ENCODE measurements around the gene MAPK9. TPM values are rescaled to one million over a fixed set of nuclear protein-coding genes. Genes with fewer than 3 reads are reported as not detected.

The MAPK9 gene
- total RNA-seq, 1 donor from 2014 or later = 23.2 TPM

DNA sequence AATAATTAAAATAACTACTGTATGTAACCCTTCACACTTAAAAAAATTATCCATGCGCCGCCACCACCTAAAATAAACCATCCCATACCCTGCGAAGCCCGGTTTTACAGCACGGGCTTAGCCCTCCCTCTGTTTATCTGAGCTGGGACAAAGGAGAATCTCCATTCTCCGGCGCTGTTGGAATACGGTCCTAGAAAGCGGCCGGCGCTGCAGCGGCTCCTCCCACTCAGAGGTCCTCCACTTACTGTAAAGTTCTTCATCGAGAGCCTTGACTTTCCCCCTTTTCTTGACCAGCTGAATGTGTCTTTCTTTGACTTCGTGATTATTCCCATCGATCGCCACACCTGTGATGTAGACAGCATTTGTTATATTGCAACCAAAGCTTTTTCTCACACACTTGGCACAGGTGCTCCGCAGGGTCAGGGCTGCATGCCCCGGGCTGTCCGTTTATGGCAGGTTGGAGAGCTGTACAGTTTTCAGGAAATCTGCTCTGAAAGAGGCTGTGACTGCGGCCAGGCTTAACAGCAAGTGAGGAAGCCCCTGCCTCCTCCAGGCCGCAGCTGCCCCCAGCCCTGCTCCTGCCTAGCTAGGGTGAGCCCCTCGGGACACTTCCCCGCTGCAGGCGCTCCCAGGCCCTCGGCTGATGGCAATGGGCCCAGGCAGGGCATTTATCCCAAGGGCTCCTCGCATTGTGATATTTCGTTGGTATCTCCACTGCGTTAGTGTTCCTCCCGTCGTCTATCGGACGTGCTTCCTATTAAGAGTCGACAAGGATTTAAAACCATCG is 44.5 kb upstream of the MAPK9 start:
- Histone ChIP-seq H3K4me3 (ENCODE audit: low read depth, low read length) (no peak overlapping the region), H3K27me3 (ENCODE audit: control insufficient read depth, insufficient read depth, low read length) (no peaks in the 10 kb centered on the region), H3K36me3 (ENCODE audit: control insufficient read depth, insufficient read depth, low read length) (no peaks in the 10 kb centered on the region)
- TF ChIP-seq, protein P1, sequence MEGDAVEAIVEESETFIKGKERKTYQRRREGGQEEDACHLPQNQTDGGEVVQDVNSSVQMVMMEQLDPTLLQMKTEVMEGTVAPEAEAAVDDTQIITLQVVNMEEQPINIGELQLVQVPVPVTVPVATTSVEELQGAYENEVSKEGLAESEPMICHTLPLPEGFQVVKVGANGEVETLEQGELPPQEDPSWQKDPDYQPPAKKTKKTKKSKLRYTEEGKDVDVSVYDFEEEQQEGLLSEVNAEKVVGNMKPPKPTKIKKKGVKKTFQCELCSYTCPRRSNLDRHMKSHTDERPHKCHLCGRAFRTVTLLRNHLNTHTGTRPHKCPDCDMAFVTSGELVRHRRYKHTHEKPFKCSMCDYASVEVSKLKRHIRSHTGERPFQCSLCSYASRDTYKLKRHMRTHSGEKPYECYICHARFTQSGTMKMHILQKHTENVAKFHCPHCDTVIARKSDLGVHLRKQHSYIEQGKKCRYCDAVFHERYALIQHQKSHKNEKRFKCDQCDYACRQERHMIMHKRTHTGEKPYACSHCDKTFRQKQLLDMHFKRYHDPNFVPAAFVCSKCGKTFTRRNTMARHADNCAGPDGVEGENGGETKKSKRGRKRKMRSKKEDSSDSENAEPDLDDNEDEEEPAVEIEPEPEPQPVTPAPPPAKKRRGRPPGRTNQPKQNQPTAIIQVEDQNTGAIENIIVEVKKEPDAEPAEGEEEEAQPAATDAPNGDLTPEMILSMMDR (IDR thresholded peaks at IDR 0.05; ENCODE audit: insufficient read depth, low read length, severe bottlenecking) = no peak
- FAIRE-seq = no peak
- DNase-seq (ENCODE audit: low read depth) = no peak

DNA sequence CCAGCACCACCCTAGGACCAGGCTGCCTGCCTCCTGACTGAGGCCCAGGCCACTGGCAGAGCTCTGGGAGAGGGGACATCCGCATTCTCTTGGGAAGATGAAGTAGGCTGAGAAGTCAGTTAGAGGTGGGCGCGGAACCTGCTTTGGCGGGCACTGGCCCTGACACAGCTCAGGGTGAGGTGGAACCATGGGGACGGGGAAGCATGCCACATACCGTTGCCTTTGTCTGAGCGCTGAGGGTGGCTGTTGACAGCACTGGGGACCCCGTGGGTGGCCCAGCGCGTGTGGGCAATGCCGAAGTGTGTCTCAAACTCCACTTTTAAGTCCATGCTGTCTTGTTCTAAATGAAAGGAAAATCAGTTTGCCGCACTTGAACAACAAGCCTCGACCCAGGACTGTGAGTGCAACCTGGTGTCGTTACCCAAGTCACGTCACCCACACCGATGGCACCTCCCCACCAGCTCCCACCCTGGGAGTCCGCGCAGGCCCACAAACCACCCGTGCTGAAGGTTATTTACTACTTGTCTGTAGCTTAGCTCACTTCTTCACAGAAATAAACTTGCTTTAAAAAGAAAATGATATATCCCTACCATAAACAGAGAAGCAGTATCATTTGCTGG is 43.8 kb upstream of the MAPK9 start:
- FAIRE-seq (peak; percentile 7), DNase-seq (ENCODE audit: low read depth) (no peak)
- Histone ChIP-seq H3K27me3 (ENCODE audit: control insufficient read depth, insufficient read depth, low read length) (no peaks in the 10 kb centered on the region), H3K4me3 (ENCODE audit: low read depth, low read length) (no peak overlapping the region), H3K36me3 (ENCODE audit: control insufficient read depth, insufficient read depth, low read length) (no peaks in the 10 kb centered on the region)
- TF ChIP-seq, protein P1 (IDR thresholded peaks at IDR 0.05; ENCODE audit: insufficient read depth, low read length, severe bottlenecking) = no peak

DNA sequence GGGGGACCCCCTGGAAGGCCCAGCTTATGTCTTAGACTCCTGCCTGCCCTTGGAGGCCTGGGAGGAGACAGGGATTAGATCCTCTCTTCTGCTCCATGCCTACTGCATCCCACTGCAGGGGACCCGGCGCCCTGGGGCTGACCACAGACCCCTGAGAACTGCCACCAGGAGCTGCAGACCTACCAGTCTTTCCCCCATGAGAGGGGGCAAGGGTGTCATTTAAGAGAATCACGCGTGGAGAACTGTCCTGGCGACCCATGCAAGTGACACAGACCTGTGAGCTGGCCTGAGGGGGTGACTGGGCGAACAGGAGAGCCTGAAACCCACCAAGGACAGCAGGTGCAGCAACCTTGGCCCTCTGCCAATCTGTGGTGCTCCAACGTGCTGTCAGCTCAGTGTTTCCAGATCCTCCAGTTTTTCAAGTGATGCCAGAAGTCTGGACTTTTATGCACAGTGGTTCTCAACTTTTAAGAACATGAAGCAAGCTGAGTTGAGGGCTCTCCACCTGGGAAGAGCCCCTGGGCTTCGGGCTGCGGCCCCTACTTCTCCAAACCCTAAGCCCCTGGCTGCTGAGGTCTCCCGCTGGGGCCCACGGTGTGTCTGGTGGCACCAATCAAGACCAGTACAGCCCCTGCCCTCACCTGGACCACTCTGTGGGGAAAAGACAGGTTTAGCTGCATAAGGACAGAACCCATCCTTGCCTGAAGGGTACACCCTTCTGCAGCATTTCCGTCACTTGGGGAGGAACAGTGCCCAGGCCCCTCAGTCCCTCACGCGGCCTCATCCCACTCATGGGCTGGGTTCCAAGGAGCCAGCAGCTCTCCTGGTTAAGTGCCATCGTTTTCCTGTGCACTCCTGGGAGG is 43.1 kb upstream of the MAPK9 start:
- Histone ChIP-seq H3K4me3 (ENCODE audit: low read depth, low read length) (no peak overlapping the region), H3K27me3 (ENCODE audit: control insufficient read depth, insufficient read depth, low read length) (no peaks in the 10 kb centered on the region), H3K36me3 (ENCODE audit: control insufficient read depth, insufficient read depth, low read length) (no peaks in the 10 kb centered on the region)
- DNase-seq (ENCODE audit: low read depth) (no peak), FAIRE-seq (no peak)
- TF ChIP-seq, protein P1 (IDR thresholded peaks at IDR 0.05; ENCODE audit: insufficient read depth, low read length, severe bottlenecking) = no peak

DNA sequence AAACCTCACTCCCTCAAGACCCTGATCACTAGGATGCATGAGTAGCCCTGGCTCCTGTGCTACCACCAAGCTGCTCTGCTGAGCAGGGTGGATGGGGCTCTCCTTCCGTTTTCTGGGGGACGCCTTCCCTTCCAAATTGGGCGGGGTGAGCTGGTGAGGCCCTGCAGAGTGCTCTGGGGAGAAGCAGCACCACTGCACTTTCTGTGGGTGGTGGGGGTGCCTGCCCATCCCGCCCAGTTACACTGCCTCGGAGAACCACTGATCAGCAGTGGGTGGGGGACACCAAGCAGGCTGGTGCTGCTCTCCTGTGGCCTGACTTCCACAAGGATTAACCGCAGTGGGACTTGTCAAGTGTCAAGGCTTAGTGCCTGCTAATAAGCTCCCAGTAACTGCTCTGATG is 42.3 kb upstream of the MAPK9 start:
- FAIRE-seq (no peak), DNase-seq (ENCODE audit: low read depth) (no peak)
- TF ChIP-seq, protein P1 (IDR thresholded peaks at IDR 0.05; ENCODE audit: insufficient read depth, low read length, severe bottlenecking) = no peak
- H3K36me3 ChIP-seq (ENCODE audit: control insufficient read depth, insufficient read depth, low read length) = no peaks in the 10 kb centered on the region
- H3K4me3 ChIP-seq (ENCODE audit: low read depth, low read length) = no peak overlapping the region
- no peaks in the 10 kb centered on the region for H3K27me3 ChIP-seq (ENCODE audit: control insufficient read depth, insufficient read depth, low read length)

DNA sequence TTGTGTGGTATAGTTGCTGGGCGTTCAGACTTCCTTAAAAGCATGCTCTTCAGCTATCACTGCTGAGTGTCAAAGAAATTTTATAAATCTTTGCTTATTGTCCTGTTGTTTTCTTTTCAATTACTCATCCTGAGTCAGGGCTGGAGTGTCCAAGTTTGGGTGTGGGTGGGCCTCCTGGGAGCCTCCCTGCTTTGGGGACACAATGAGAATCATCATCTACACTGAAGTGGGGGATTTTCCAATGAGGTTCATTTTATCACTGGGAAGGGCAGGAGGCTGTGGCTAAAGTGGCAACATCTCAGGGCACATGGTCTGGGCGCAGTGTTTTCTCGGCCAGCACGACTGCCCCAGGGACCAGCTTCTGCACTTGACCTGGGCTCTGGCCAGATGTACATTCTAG is 41.8 kb upstream of the MAPK9 start:
- no peaks in the 10 kb centered on the region for H3K36me3 ChIP-seq (ENCODE audit: control insufficient read depth, insufficient read depth, low read length)
- no peak overlapping the region for H3K4me3 ChIP-seq (ENCODE audit: low read depth, low read length)
- DNase-seq (ENCODE audit: low read depth) = peak; percentile 52
- no peaks in the 10 kb centered on the region for H3K27me3 ChIP-seq (ENCODE audit: control insufficient read depth, insufficient read depth, low read length)
- TF ChIP-seq, protein P1 (IDR thresholded peaks at IDR 0.05; ENCODE audit: insufficient read depth, low read length, severe bottlenecking) = no peak
- FAIRE-seq = no peak
